ENCODE measurements around the gene VARS2. TPM values are rescaled to one million over a fixed set of nuclear protein-coding genes. Genes with fewer than 3 reads are reported as not detected.

VARS2 gene
- total and polyA plus RNA-seq, 11 donors: 10.7 to 28.5 (median 18.8) TPM

DNA sequence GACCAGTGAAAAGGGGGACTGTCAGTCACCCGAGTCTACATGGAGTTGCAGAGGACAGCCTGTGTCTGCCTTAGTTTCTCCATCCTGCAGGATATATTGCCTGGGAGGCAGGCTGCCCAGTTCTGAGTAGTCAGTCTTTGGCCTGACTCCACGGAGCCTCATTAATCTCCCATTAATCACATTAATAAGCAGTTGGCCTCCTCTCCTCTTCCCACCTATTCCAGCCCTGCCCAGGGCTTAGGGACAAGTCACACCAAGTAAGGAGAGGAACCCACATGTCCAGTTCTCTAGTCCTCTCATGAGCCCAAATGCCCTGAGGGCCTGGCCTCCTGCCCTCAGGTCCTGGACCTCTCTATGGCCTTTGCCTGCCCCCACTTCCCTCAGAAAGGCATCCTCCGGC, 25.4 kb downstream of the VARS2 start:
- intact Hi-C loops (cut with DNase I): no loop called here
- Histone ChIP-seq H3K4me1 (peaks cover 0 to 10% (median 4%) of the 10 kb centered on the region in 12 donors), H3K27me3 (peaks cover 0 to 11% (median 0%) of the 10 kb centered on the region in 9 donors), H3K36me3 (no peaks in the 10 kb centered on the region), H3K27ac (no peak overlapping the region), H3K4me3 (no peak overlapping the region), H3K9me3 (no peaks in the 10 kb centered on the region)
- TF ChIP-seq, protein P1, sequence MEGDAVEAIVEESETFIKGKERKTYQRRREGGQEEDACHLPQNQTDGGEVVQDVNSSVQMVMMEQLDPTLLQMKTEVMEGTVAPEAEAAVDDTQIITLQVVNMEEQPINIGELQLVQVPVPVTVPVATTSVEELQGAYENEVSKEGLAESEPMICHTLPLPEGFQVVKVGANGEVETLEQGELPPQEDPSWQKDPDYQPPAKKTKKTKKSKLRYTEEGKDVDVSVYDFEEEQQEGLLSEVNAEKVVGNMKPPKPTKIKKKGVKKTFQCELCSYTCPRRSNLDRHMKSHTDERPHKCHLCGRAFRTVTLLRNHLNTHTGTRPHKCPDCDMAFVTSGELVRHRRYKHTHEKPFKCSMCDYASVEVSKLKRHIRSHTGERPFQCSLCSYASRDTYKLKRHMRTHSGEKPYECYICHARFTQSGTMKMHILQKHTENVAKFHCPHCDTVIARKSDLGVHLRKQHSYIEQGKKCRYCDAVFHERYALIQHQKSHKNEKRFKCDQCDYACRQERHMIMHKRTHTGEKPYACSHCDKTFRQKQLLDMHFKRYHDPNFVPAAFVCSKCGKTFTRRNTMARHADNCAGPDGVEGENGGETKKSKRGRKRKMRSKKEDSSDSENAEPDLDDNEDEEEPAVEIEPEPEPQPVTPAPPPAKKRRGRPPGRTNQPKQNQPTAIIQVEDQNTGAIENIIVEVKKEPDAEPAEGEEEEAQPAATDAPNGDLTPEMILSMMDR (IDR thresholded peaks at IDR 0.05): no peak
- no peak for TF ChIP-seq POLR2A (IDR thresholded peaks at IDR 0.05)
- no peak for ATAC-seq
- no peak for DNase-seq
- WGBS, 4 donors: 58 to 77% (median 71%) methylated on average over 3 of the region's 3 CpGs

DNA sequence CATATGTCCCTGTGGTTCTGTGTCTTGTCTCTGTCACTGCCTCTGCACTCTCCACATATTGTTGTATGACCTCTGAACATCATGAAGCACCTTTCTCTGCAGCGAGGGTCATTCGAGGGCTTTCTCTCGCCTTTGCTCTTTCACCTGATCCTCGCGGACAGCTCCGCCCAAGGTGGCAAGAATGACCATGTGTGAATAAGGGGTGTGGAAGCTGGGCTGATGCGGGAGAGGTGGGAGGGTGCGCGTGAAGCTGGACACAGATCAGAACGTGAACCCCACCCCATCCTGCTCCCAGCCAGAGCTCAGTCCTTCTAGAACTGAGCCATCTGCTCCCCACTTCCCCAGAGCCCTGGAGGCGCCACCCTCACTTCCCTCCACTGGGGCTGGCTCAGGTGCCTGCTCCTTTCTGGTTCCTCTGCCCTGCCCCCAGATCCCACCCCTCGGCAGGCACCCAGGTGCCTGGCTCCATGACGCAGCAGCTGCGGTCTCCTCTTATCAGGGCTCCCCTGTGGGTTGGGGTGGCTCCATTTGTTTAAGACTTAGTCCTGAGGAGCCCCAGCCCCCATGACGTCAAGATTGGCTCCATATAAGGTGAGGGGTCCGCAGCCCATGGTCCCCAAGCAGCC, 26.4 kb downstream of the VARS2 start, which contains the start of gene MUCL3:
MUCL3 (plus strand) TSS at position 613 of the 626 bp plus-strand sequence. CDS start 27 bp downstream, outside the sequence.
- ATAC-seq: no peak
- H3K4me1 ChIP-seq: peaks cover 0 to 10% (median 4%) of the 10 kb centered on the region in 12 donors

DNA sequence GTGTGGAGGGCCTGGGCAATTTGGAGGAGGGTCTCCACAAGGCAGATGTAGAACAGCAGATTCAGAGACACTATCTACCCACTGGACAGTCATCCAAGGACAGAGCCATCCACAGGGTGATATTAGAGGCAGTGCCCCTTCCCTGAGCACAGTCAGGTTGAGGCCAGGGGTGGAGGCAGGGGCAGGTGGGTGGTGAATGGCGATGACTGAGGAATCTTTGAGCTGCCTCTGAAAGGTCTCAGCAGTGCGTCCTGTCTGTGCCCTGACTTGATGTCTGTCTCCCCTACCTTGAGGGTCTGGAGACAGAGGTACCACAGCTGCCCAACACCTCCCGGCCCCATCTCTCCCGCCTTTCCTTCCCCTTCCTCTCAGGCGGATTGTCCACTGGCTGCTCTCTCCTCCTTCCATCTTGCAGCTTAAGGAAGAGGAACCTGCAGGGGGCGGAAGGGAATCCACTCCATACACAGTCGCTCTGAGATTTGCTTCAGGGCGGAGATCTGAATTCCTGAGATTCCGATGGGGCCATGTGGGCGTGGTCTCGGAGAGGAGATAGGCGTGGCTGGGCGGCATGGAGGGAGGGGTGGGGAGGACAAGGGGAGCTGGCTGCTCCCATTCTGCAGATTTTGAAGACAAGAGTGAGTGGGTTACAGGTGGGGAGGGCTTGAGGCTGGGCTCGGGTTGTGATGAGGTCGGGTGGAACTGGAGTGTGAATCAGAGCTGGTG, 28.5 kb downstream of the VARS2 start:
- H3K27ac ChIP-seq: no peak overlapping the region
- no peak overlapping the region for H3K4me3 ChIP-seq
- H3K27me3 ChIP-seq: peaks cover 0 to 10% (median 0%) of the 10 kb centered on the region in 9 donors
- no peaks in the 10 kb centered on the region for H3K9me3 ChIP-seq
- ATAC-seq (peak; percentile 64 to 90 (median 82)), DNase-seq (peak in 4 of 5 donors; percentile 62 to 82 (median 72))
- TF ChIP-seq, protein P1 (IDR thresholded peaks at IDR 0.05): peak in 8 of 12 donors; percentile 23 to 53 (median 36)
- no peak for TF ChIP-seq POLR2A (IDR thresholded peaks at IDR 0.05)
- intact Hi-C loops (cut with DNase I): loop anchor here in 1 of 10 donors (10.0 kb wide), 1 partner anchor 62 kb away; no protein-coding TSS in a partner anchor
- H3K4me1 ChIP-seq: peaks cover 0 to 10% (median 4%) of the 10 kb centered on the region in 12 donors
- 11 to 19% (median 15%) methylated on average over 15 of the region's 15 CpGs for WGBS, 4 donors
- no peaks in the 10 kb centered on the region for H3K36me3 ChIP-seq

More for the DNA sequence above, 26.4 kb downstream of the VARS2 start, which contains the start of gene MUCL3:
- WGBS, 4 donors: 62 to 72% (median 66%) methylated on average over 14 to 16 of the region's 16 CpGs
- H3K27me3 ChIP-seq: peaks cover 0 to 11% (median 0%) of the 10 kb centered on the region in 9 donors
- no peaks in the 10 kb centered on the region for H3K9me3 ChIP-seq
- no peaks in the 10 kb centered on the region for H3K36me3 ChIP-seq
- no peak for DNase-seq
- intact Hi-C loops (cut with DNase I): loop anchor here in 1 of 10 donors (10.0 kb wide), 1 partner anchor 64 kb away; no protein-coding TSS in a partner anchor
- H3K4me3 ChIP-seq: no peak within 1 kb of the TSS
- TF ChIP-seq POLR2A (IDR thresholded peaks at IDR 0.05): no peak
- TF ChIP-seq, protein P1 (IDR thresholded peaks at IDR 0.05): no peak
- H3K27ac ChIP-seq: no peak within 1 kb of the TSS

DNA sequence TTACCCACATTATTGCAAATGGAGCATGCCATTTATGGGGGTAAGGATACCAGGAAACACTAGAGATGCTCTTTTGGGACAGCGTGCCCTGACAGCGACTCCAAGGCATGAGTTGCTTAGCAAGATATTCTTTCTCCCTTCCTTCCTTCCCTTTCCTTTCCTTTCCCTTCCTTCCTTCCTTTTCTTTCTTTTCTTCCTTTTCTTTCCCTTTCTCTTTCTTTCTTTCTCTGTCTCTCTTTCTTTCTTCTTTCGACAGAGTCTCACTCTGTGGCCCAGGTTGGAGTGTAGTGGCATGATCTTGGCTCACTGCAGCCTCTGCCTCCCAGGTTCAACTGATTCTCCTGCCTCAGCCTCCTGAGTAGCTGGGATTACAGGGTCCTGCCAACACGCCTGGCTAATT, 30.0 kb downstream of the VARS2 start:
- intact Hi-C loops (cut with DNase I): loop anchor here in 1 of 10 donors (10.0 kb wide), 1 partner anchor 61 kb away; no protein-coding TSS in a partner anchor
- no peak for ATAC-seq
- peaks cover 0 to 7% (median 0%) of the 10 kb centered on the region in 9 donors for H3K27me3 ChIP-seq
- H3K9me3 ChIP-seq: no peaks in the 10 kb centered on the region
- DNase-seq: no peak
- TF ChIP-seq POLR2A (IDR thresholded peaks at IDR 0.05): no peak
- TF ChIP-seq, protein P1 (IDR thresholded peaks at IDR 0.05): no peak
- H3K36me3 ChIP-seq: no peaks in the 10 kb centered on the region
- H3K4me1 ChIP-seq: peaks cover 0 to 10% (median 4%) of the 10 kb centered on the region in 12 donors
- no peak overlapping the region for H3K27ac ChIP-seq
- no peak overlapping the region for H3K4me3 ChIP-seq
- 86 to 95% (median 91%) methylated on average over 4 of the region's 4 CpGs for WGBS, 4 donors
